Measurements from ENCODE around the gene HIGD2B.

GRCh38 chr15:72698938-72699337 is 13.0 kb upstream of the HIGD2B start:
- TF ChIP-seq CTCF (IDR thresholded peaks at IDR 0.05; ENCODE audit: low read length) (no peak), EZH2 (IDR thresholded peaks at IDR 0.05; ENCODE audit: borderline replicate concordance, low read length) (no peak)
